ENCODE results near the gene VEPH1. TPM values are rescaled to one million over a fixed set of nuclear protein-coding genes. Genes with fewer than 3 reads are reported as not detected.

The VEPH1 gene
- total and polyA plus RNA-seq, 2 donors (not counting 1 experiment from before 2014, with no cell fraction given), result not detected

DNA sequence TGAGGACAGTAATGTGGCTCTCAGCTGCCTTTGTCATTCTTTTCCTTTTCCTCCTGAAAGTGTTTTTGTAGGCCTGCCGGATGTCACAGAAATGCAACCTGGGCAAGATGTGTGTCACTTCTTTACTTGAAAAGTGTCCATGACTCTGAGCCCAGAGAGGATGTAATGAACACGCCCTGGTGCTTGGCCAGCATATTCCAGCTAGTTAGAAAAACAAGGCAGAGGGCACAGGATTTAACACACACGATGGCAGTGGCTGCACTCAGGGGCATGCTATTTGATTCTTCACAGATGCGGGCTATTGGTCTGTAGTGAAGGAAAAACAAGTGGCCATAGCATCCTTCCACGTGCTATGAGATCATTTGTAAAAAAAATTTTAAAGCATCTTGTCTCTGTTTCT is 96.8 kb downstream of the VEPH1 start:
- 78% methylated on average over 3 of the region's 5 CpGs for WGBS (ENCODE audit: insufficient coverage)

DNA sequence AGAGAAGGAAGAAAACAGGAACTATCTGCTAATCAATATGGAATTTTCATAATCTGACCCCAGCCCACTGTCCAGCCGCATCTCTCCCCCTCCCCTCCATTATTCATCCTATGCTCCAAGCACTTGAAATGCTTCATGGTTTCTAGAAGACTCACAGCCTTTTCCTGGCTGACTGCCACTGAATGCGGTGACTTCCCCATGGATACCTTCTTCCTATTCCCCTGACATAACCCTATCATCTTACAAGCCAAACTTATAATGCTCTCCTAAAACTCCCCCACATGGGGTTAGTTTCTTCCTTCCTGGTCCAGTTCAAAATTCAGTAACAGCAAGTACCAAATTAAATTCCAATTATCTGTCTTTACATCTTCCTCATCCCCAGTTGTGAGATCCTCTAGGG is 97.8 kb downstream of the VEPH1 start:
- no peak overlapping the region for H3K27ac Mint-ChIP-seq
- intact Hi-C loops (cut with micrococcal nuclease), result no loop called here
- Histone ChIP-seq H3K4me1 (ENCODE audit: control insufficient read depth in 2 of 2, insufficient read depth in 2 of 2, low read length in 2 of 2) (no peaks in the 10 kb centered on the region), H3K79me2 (ENCODE audit: control insufficient read depth, insufficient read depth, low read length) (no peaks in the 10 kb centered on the region), H3K4me3 (ENCODE audit: control extremely low read depth in 1 of 5, extremely low read depth in 1 of 5, insufficient read depth in 1 of 5, low read depth in 2 of 5, low read length in 4 of 5) (no peak overlapping the region), H3K27ac (ENCODE audit: low read length in 2 of 2) (no peak overlapping the region), H3K9me3 (ENCODE audit: control extremely low read depth in 1 of 3, control insufficient read depth in 2 of 3, insufficient read depth in 1 of 3, low read length in 2 of 3) (no peaks in the 10 kb centered on the region), H3K4me2 (replicated peaks; ENCODE audit: low read depth, low read length, poor library complexity, severe bottlenecking) (no peak overlapping the region), H2AFZ (ENCODE audit: insufficient read depth, low read depth, low read length, poor library complexity, severe bottlenecking) (no peak overlapping the region), H4K20me1 (ENCODE audit: control insufficient read depth, insufficient read depth, low read length, poor library complexity, severe bottlenecking) (no peaks in the 10 kb centered on the region), H3K36me3 (replicated peaks in 1 of 2; ENCODE audit: control extremely low read depth in 1 of 2, control insufficient read depth in 1 of 2, extremely low read depth in 1 of 2, insufficient read depth in 2 of 2, low read length in 1 of 2) (no peaks in the 10 kb centered on the region), H3K27me3 (replicated peaks in 1 of 4; ENCODE audit: control extremely low read depth in 1 of 4, control insufficient read depth in 3 of 4, insufficient read depth in 4 of 4, low read length in 3 of 4) (no peaks in the 10 kb centered on the region), H3K9ac (ENCODE audit: low read length) (no peak overlapping the region)
- H3K9me3 Mint-ChIP-seq (ENCODE audit: insufficient read depth), result no peaks in the 10 kb centered on the region
- H3K4me3 Mint-ChIP-seq, result no peak overlapping the region
- CTCF ChIA-PET, result no interaction called here
- 92% methylated on average over 2 of the region's 2 CpGs for WGBS (ENCODE audit: insufficient coverage)
- POLR2A ChIA-PET, result no interaction called here
- no peaks in the 10 kb centered on the region for H3K4me1 Mint-ChIP-seq
- no peak for ATAC-seq (ENCODE audit: low read depth)
- H3K27me3 Mint-ChIP-seq, result peaks cover 11% of the 10 kb centered on the region
- DNase-seq, result no peak
- TF ChIP-seq, protein P1, sequence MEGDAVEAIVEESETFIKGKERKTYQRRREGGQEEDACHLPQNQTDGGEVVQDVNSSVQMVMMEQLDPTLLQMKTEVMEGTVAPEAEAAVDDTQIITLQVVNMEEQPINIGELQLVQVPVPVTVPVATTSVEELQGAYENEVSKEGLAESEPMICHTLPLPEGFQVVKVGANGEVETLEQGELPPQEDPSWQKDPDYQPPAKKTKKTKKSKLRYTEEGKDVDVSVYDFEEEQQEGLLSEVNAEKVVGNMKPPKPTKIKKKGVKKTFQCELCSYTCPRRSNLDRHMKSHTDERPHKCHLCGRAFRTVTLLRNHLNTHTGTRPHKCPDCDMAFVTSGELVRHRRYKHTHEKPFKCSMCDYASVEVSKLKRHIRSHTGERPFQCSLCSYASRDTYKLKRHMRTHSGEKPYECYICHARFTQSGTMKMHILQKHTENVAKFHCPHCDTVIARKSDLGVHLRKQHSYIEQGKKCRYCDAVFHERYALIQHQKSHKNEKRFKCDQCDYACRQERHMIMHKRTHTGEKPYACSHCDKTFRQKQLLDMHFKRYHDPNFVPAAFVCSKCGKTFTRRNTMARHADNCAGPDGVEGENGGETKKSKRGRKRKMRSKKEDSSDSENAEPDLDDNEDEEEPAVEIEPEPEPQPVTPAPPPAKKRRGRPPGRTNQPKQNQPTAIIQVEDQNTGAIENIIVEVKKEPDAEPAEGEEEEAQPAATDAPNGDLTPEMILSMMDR (IDR thresholded peaks at IDR 0.05), result no peak
- TF ChIP-seq EZH2 (IDR thresholded peaks at IDR 0.05; ENCODE audit: borderline replicate concordance, insufficient read depth, low read depth, low read length, poor library complexity, severe bottlenecking), result no peak

More for the DNA sequence above, 96.8 kb downstream of the VEPH1 start:
- no peaks in the 10 kb centered on the region for H3K9me3 Mint-ChIP-seq (ENCODE audit: insufficient read depth)
- H3K27ac Mint-ChIP-seq, result no peak overlapping the region
- H3K4me2 ChIP-seq (replicated peaks; ENCODE audit: low read depth, low read length, poor library complexity, severe bottlenecking), result no peak overlapping the region
- TF ChIP-seq, protein P1 (IDR thresholded peaks at IDR 0.05), result no peak
- no peak for TF ChIP-seq EZH2 (IDR thresholded peaks at IDR 0.05; ENCODE audit: borderline replicate concordance, insufficient read depth, low read depth, low read length, poor library complexity, severe bottlenecking)
- H3K27me3 Mint-ChIP-seq, result peaks cover 11% of the 10 kb centered on the region
- no peaks in the 10 kb centered on the region for H3K79me2 ChIP-seq (ENCODE audit: control insufficient read depth, insufficient read depth, low read length)
- H2AFZ ChIP-seq (ENCODE audit: insufficient read depth, low read depth, low read length, poor library complexity, severe bottlenecking), result no peak overlapping the region
- H4K20me1 ChIP-seq (ENCODE audit: control insufficient read depth, insufficient read depth, low read length, poor library complexity, severe bottlenecking), result no peaks in the 10 kb centered on the region
- H3K36me3 ChIP-seq (replicated peaks in 1 of 2; ENCODE audit: control extremely low read depth in 1 of 2, control insufficient read depth in 1 of 2, extremely low read depth in 1 of 2, insufficient read depth in 2 of 2, low read length in 1 of 2), result no peaks in the 10 kb centered on the region
- CTCF ChIA-PET, result no interaction called here
- no peaks in the 10 kb centered on the region for H3K9me3 ChIP-seq (ENCODE audit: control extremely low read depth in 1 of 3, control insufficient read depth in 2 of 3, insufficient read depth in 1 of 3, low read length in 2 of 3)
- no peak overlapping the region for H3K4me3 ChIP-seq (ENCODE audit: control extremely low read depth in 1 of 5, extremely low read depth in 1 of 5, insufficient read depth in 1 of 5, low read depth in 2 of 5, low read length in 4 of 5)
- H3K9ac ChIP-seq (ENCODE audit: low read length), result no peak overlapping the region
- no peaks in the 10 kb centered on the region for H3K27me3 ChIP-seq (replicated peaks in 1 of 4; ENCODE audit: control extremely low read depth in 1 of 4, control insufficient read depth in 3 of 4, insufficient read depth in 4 of 4, low read length in 3 of 4)
- no peak for ATAC-seq (ENCODE audit: low read depth)
- no peak overlapping the region for H3K27ac ChIP-seq (ENCODE audit: low read length in 2 of 2)
- no peaks in the 10 kb centered on the region for H3K4me1 ChIP-seq (ENCODE audit: control insufficient read depth in 2 of 2, insufficient read depth in 2 of 2, low read length in 2 of 2)
- no peak for DNase-seq
- H3K4me3 Mint-ChIP-seq, result no peak overlapping the region
- POLR2A ChIA-PET, result no interaction called here
- intact Hi-C loops (cut with micrococcal nuclease), result no loop called here
- no peaks in the 10 kb centered on the region for H3K4me1 Mint-ChIP-seq

All from B cell (primary cell).